HG02759 (cell line): ENCODE measurements around the gene FNDC3B.

Experiments
- ATAC-seq: cut with Tn5 transposase; IDR thresholded peaks from one replicate; pipeline ENCODE4 v1.9.1; 2021; ENCODE audit warnings: mild to moderate bottlenecking, moderate library complexity; ENCODE audit not compliant: unreplicated experiment

Gene FNDC3B

DNA sequence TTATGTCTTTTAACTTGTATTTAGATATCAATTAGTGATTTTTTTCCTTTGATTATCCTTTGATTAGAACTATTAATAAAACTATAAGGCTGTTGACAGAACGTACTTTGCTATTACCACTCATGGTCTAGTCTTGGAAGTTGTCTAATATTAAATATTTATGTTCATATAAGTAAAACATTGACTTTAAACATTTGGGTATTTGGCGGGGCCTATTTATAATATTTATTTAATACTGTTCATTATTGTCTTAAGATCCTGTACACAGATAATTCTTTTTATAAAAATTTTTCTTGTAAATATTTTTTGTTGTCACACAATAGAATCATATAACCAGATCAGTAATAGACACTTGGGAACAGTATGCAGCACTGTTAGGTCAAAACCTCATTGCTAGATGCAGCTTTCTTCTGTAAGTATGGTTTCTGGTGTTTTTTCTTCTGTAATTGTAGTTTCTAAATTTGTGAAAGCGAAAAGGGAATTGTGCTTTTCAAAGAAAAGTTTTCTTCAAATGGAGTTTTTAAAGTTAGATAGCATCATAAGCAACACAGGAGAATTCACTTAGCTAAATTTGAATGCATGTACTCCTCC, 93.4 kb downstream of the FNDC3B start:
- ATAC-seq, result no peak

GRCh38 chr3:172133838-172134237, 94.5 kb downstream of the FNDC3B start:
- no peak for ATAC-seq

GRCh38 chr3:172134352-172134751, 95.0 kb downstream of the FNDC3B start:
- peak; percentile 45 for ATAC-seq

DNA sequence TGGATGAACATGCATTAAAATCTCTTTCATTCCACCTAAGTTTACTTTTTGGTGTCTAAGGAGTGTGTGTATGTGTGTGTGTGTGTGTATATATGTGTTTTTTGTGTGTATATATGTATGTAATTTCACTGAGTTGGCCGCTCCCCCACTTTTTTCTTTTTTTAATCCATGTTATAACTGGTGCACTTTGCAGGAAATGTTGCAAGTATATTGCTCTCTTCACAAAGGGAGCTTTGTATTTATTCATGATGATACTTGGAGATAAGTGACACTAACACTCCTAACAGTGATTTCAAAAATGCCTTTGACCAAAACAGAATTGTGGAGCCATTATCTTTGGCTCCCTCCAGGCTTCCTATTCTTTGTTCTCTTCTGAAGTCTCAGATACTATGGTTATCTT, 95.8 kb downstream of the FNDC3B start:
- no peak for ATAC-seq

- ATAC-seq, result no peak
Measured at GRCh38 chr3:172135820-172136219, 96.4 kb downstream of the FNDC3B start.

GRCh38 chr3:172136330-172136729, 97.0 kb downstream of the FNDC3B start:
- no peak for ATAC-seq

DNA sequence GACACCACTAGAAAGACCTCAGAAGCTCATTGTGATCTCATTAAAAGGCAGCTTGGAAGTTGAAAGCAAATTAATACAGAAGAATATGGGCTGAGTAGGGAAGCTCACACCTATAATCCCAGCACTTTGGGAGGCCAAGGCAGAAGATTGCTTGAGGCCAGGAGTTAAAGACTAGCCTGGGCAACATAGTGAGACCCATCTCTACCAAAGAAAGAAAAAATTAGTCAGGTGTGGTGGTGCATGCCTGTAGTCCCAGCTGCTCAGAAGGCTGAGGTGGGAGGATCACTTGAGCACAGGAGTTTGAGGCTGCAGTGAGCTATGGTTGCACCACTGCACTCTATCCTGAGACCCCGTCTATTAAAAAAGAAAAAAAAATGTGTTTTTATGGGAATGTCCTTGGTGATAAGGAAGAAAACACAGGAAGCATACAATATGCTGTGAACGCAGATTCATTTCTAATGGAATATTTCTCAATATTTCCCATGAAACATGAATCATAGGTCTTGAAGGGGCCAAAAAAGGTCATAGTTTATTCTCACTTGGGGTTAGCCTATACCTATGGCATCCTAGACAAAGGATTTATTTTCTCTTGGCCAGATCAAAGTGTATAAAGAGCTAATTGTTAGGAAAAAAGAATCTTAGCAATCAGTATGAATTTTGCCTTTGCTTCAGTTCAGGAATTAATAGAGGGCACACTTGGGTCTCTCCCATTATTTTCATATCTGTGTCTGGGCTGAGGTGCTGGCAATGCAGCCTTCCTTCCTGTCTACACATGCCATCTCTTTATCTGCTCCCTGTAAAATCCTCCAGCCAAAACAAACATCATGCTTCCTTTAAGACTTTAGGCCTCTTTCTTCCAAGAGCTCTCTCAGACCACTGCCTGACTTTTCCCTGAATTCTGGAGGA, 98.2 kb downstream of the FNDC3B start:
- ATAC-seq, result no peak

DNA sequence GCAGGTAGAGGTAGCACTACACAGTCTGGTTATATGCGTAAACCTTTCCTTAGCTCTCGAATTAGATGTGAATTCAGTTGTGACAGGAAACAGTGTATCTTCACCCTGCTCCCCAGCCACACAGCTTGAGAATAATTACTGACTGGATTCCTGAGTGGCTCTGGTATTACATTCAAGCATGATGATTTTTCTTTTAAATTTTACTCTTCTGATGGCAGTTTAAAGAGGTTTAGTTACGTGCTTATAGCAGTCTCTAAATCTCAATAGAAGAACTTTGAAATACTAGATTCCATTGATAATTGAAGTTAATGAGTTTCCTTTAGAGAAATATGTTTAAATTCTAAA, 98.8 kb downstream of the FNDC3B start:
- no peak for ATAC-seq

- peak; percentile 50 for ATAC-seq
Measured at GRCh38 chr3:172138792-172139507, 99.6 kb downstream of the FNDC3B start.

GRCh38 chr3:172139528-172140276, 100.3 kb downstream of the FNDC3B start:
- ATAC-seq, result no peak

DNA sequence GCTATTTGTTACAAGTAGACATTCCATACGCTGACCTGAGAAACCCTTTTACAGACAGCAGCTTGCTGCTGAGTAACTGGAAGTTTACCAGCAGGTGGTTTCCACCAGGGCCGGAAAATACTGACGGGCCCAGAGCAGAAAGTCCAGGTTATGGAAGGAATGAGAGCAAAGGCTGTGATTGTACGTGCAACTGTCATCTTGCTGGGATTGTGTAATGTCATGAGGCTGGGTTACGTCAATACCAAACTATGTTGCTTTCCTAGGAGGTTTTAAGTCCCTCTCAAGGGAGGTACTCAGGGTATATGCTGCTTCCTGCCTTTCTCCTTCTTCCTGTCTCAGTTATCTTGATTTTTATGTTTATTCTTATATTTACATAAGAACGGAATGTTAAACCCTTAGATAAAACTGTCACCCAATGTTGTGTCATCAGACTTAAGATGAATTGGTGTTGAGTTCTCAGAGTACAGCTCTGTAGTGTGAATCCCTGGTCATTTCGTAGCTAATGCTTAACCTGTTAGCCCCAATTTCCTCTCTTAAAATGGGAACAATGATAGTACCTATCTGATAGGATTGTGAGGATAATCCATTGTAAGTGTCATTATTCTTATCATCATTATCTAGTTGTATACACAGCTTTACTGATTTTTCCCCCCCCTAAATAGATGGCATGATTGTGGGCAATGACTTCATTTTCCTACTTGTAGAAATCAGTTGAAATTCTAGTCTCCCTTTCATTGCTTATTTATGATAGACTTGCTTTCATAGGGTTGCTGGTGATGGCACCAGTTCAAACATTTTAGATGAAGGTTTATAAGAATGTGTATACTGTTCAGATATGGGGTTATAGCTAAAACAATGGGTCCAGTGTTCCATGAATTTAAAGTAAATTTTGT, 101.4 kb downstream of the FNDC3B start:
- no peak for ATAC-seq

GRCh38 chr3:172142051-172142863, 102.9 kb downstream of the FNDC3B start:
- peak; percentile 77 for ATAC-seq

DNA sequence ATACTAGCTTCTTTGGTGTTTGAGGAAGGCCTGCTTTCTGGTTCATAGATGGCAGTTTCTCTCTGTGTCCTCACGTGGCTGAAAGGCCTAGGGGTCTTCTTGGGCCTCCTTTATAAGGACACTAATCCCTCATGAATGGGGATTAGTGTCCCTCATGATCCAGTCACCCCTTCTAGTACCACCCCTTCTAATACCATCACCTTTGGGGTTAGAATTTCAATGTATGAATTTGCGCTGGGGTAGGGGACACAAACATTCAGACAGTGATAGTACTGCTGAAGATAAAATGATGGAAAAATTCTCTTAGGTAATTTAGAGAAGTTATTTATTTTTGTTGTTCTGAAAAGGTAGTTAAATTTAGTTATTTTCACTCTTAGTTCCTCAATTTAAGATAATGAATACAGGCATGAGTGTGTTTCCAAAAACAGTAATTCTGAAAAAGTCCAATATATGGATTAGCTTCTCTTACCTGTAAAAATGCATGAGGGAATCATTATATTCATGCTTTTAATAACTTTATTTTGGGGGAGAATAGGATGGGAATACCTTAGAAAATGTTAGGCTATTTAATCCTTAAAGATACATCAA, 103.6 kb downstream of the FNDC3B start:
- ATAC-seq, result no peak

DNA sequence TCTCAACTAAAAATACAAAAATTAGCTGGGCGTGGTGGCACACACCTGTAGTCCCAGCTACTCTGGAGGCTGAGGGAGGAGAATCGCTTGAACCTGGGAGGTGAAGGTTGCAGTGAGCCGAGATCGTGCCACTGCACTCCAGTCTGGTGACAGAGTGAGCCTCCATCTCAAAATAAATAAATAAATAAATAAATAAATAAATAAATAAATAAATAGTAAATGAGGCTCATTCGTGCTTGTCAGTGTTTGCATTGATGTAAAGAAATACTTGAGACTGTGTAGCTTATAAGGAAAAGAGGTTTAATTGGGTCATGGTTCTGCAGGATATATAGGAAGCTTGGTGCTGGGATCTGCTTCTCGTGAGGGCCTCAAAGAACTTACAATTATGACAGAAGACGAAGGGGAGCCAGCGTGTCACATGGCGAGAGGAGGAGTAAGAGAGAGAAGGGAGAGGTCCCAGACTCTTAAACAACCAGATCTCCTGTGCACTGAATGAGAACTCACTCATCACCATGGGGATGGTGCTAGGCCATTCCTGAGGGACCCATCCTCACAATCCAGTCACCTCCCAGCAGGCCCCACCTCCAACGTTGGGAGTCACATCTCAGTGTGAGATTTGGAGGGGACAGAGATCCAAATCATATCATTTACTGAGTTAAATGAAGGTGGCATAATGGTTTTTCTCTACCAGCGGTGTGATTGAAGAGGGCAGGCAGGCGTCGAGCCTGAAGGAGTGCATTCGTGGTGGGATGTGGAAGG, 104.5 kb downstream of the FNDC3B start:
- ATAC-seq, result no peak

- no peak for ATAC-seq
Measured at GRCh38 chr3:172144601-172145000, 105.2 kb downstream of the FNDC3B start.

- ATAC-seq, result no peak
Measured at GRCh38 chr3:172145031-172145686, 105.8 kb downstream of the FNDC3B start.

DNA sequence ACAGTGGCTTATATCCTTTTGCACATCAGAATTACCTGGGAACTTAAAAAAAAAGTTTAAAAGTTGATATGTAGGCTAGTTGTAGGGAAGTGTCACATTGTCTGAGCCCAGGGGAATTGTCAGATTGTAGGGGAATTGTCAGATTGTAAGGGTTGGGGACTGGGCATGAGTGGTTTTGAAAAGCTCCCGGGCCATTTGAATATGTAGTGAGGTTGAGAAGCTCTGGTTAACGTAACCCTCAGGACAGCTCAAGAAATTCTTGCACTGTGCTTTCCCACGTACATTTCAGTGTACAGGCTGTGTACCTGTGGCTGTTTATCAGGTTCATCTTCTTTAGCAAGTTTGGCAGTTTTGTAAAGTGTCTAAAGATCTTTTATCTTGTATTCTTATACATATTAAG, 107.0 kb downstream of the FNDC3B start:
- no peak for ATAC-seq
